Heart left ventricle (tissue), 13 donors: ENCODE results near the gene SERPINE3.

Experiments used
- CTCF ChIP-seq, 12 donors: fragments of 200-600 bp; sonication (generic) in 4 of 12; IDR thresholded peaks; one replicate each; pipeline versions ENCODE4 v1.5.0 to v1.8.0; 2018 to 2022; ENCODE audit warnings: antibody characterized with exemption in 12 of 12, mild to moderate bottlenecking in 5 of 12
- POLR2A ChIP-seq, 2 donors: fragments of 450-650 bp; IDR thresholded peaks; one replicate each; pipeline ENCODE4 v1.6.1; 2017; ENCODE audit warnings: antibody characterized with exemption in 2 of 2, mild to moderate bottlenecking in 2 of 2, moderate library complexity in 2 of 2
- donor health status: ischemic (EF 13 %, LVEDD 7.1; RV severe dilation, severe dysfunction).
- donor health status: DM: no; HTN: yes; CAD: no.
- donor health status: DM: no; HTN: no; CAD: no.
- donor health status: ischemic (EF 25% LVEDD 6.9; RV normal size, moderate dysfunction).
- donor health status: ischemic (EF 25% LVEDD 5.7; RV mildly dilated, moderate dysfunction).
- donor health status: ischemic (EF 35%, LVEDD 5.7; RV mildly dilated, moderate dysfunction).
- donor health status: nonischemic (EF 11% LVEDD 7.7; RV severe dilation, severe dysfunction).
- donor health status: DM: yes; HTN: yes; CAD: no.
- donor health status: PGD.
- donor health status: ischemic (EF 29% LVEDD 5.4; RV normal size, mild dysfunction).
- donor health status: nonischemic (EF 23%, LVEDD 6.1; RV moderate dilation, normal function).

GRCh38 chr13:51321836-51322235 is 17.7 kb upstream of the SERPINE3 start:
- TF ChIP-seq CTCF (IDR thresholded peaks at IDR 0.05) (no peak), POLR2A (IDR thresholded peaks at IDR 0.05) (no peak)
